Karpas-422 (cell line): Measurements from ENCODE around the gene ZBTB47. TPM values are rescaled to one million over a fixed set of nuclear protein-coding genes. Genes with fewer than 3 reads are reported as not detected.

Experiments used
- DNase-seq: peaks from one replicate; pipeline ENCODE4 v3.0.0-alpha.2; 2015
- H2AFZ ChIP-seq: fragments of 200-600 bp; sonication (generic); 2 replicates; pipeline ENCODE4 v1.6.1; 2014; ENCODE audit warnings: antibody characterized with exemption, low read length, mixed read lengths
- H3K27ac ChIP-seq: fragments of 200-600 bp; sonication (generic); 2 replicates; pipeline ENCODE4 v1.5.1; 2014; ENCODE audit warnings: mild to moderate bottlenecking, low read length, moderate library complexity
- H3K27me3 ChIP-seq: fragments of 200-600 bp; sonication (generic); 2 replicates; pipeline ENCODE4 v1.6.1; 2014; ENCODE audit warnings: low read length, mixed read lengths
- H3K36me3 ChIP-seq: fragments of 200-600 bp; sonication (generic); 2 replicates; pipeline ENCODE4 v1.6.1; 2014; ENCODE audit warnings: low read length, mixed read lengths; ENCODE audit not compliant: insufficient read depth
- H3K4me1 ChIP-seq: fragments of 200-600 bp; sonication (generic); 2 replicates; pipeline ENCODE4 v1.6.1; 2014; ENCODE audit warnings: mild to moderate bottlenecking, low read length, mixed read lengths
- H3K4me2 ChIP-seq: fragments of 200-600 bp; sonication (generic); 2 replicates; pipeline ENCODE4 v1.6.1; 2014; ENCODE audit warnings: low read length, low read depth, mild to moderate bottlenecking; ENCODE audit not compliant: poor library complexity, severe bottlenecking
- H3K4me3 ChIP-seq: fragments of 200-600 bp; sonication (generic); 2 replicates; pipeline ENCODE4 v1.5.1; 2014; ENCODE audit warnings: mild to moderate bottlenecking, antibody characterized with exemption, low read length, mixed read lengths
- H3K79me2 ChIP-seq: fragments of 200-600 bp; sonication (generic); 2 replicates; pipeline ENCODE4 v1.6.1; 2014; ENCODE audit warnings: mild to moderate bottlenecking, low read length, mixed read lengths
- H3K9ac ChIP-seq: fragments of 200-600 bp; sonication (generic); 2 replicates; pipeline ENCODE4 v1.6.0; 2014; ENCODE audit warnings: low read length
- H3K9me2 ChIP-seq: fragments of 200-600 bp; sonication (generic), shearing (Covaris generic); replicated peaks from 2 replicates; pipeline ENCODE4 v1.6.0; 2014; ENCODE audit warnings: mild to moderate bottlenecking, low read length, moderate library complexity; ENCODE audit not compliant: insufficient read depth
- H3K9me3 ChIP-seq: fragments of 300-700, 200-600 bp; sonication (generic); 2 replicates; pipeline ENCODE4 v1.6.1; 2014; ENCODE audit warnings: low read length, mixed read lengths
- H4K20me1 ChIP-seq: fragments of 200-600 bp; sonication (generic); 2 replicates; pipeline ENCODE4 v1.6.1; 2014; ENCODE audit warnings: mild to moderate bottlenecking, antibody characterized with exemption, low read length, low read depth; ENCODE audit not compliant: insufficient read depth
- total RNA-seq: library from RNA; depleted of rRNA; stranded (reverse); fragments of >200 nt; shearing (Covaris generic); gene quantifications from 2 replicates; pipeline ENCODE4 v1.2.3, GENCODE V29; 2014; ENCODE audit warnings: low replicate concordance; rRNA removed

ZBTB47 gene
- total RNA-seq, 1 experiment from 2014 or later: 0.07 TPM

DNA sequence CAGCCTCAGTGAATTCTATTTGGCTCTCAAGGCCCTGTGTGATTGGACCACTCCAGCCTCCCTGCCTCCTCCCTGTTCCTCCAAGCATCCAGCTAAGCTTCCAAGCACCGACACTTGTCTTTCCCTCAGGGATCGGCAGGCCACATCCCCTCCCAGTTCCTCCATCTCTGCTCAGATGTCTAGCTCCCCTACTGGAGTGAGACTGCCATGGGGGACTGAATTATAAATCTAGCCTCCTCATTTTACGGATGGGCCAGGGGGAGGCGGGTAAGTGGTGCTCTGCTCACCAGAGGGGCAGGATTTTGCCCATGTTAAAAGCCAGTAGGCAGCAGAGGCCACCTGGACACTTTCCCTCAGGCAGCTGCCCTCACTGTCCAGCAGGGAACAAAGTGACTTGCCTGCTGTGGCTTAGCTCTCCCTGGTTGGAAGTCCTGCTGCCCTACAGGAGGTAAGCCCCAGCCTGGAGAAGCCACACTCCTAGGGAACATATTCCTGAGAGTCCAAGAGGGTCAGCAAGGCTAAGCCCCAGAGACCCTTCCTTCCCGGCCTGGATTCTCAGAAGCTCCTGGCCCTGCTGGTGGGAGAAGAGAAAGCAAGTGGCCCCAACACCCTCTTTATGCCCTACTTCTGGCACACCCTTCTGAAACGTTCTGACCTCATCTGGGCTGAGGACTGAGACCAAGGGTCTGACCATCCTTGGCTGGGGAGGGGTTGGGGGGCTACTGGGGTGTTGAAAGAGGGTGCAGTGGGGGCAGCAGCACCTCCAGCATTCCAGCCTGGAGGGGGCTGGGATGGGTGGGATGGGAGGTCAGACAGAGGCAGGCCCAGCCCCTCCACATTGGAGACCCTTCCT, 58.2 kb downstream of the ZBTB47 start:
- Histone ChIP-seq H3K4me1 (peaks cover 15% of the 10 kb centered on the region), H3K27ac (no peak overlapping the region), H4K20me1 (no peaks in the 10 kb centered on the region), H3K27me3 (no peaks in the 10 kb centered on the region), H3K4me2 (no peak overlapping the region), H3K4me3 (no peak overlapping the region), H3K79me2 (no peaks in the 10 kb centered on the region), H2AFZ (no peak overlapping the region), H3K9ac (no peak overlapping the region), H3K36me3 (no peaks in the 10 kb centered on the region), H3K9me3 (no peaks in the 10 kb centered on the region), H3K9me2 (no peaks in the 10 kb centered on the region)
- DNase-seq: no peak

DNA sequence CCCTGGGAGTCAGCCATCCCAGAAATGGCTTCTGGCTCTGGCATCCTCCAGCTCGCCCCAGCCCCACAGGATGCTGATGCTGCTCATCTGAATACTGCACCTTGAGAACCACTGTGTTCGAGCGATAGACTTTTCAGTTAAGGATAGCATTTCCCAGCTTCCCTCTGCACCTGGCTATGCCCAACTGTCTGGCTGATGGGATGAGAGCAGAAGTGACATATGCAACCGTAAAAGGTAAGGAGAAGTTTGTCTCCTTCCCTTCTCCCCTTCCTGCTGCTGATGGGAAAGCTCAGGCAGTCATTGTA, 58.8 kb downstream of the ZBTB47 start:
- peaks cover 15% of the 10 kb centered on the region for H3K4me1 ChIP-seq
- H3K4me3 ChIP-seq: no peak overlapping the region
- H3K79me2 ChIP-seq: no peaks in the 10 kb centered on the region
- H3K9me3 ChIP-seq: no peaks in the 10 kb centered on the region
- no peak overlapping the region for H3K9ac ChIP-seq
- H4K20me1 ChIP-seq: no peaks in the 10 kb centered on the region
- no peak for DNase-seq
- H3K36me3 ChIP-seq: no peaks in the 10 kb centered on the region
- H2AFZ ChIP-seq: no peak overlapping the region
- no peaks in the 10 kb centered on the region for H3K9me2 ChIP-seq
- no peak overlapping the region for H3K27ac ChIP-seq
- H3K4me2 ChIP-seq: no peak overlapping the region
- H3K27me3 ChIP-seq: no peaks in the 10 kb centered on the region

DNA sequence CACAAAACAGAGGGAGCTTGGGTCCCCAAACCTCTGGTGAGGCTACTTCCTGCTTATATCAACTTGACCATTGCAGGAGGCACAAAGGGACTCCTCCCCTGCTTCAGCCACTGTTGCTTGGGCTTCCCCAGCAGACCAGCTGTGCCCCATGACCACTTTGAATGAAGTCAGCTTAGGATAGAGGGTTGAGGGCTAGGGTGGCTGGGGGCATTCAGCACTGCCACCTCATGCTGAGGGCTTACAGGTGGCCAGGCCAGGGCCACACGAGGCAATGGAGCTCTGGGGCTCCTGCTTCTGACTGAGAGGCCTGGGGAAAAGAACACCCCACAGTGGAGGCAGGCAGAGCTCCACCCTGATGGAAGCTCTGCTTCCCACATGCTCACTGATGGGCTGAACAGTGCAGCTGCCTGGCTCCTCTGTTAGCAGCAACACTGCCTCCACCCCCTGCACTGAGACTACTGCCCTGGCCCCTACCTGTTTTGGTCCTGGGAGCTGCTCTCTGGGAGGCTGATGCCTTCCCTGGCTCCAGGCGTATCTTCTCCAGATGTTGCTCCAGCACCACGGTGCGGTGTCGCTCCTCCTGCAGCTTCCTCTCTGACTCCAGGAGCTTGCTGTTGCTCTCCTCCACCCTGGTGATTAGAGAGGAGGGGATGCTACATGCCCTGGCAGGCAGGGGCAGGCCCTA, 59.3 kb downstream of the ZBTB47 start:
- H3K4me3 ChIP-seq: no peak overlapping the region
- H3K4me1 ChIP-seq: peaks cover 15% of the 10 kb centered on the region
- no peak overlapping the region for H3K9ac ChIP-seq
- H3K9me2 ChIP-seq: no peaks in the 10 kb centered on the region
- no peaks in the 10 kb centered on the region for H3K79me2 ChIP-seq
- H3K36me3 ChIP-seq: no peaks in the 10 kb centered on the region
- no peak for DNase-seq
- H3K9me3 ChIP-seq: no peaks in the 10 kb centered on the region
- H3K4me2 ChIP-seq: peak overlapping the region; percentile 27
- H2AFZ ChIP-seq: no peak overlapping the region
- no peaks in the 10 kb centered on the region for H4K20me1 ChIP-seq
- no peaks in the 10 kb centered on the region for H3K27me3 ChIP-seq
- H3K27ac ChIP-seq: no peak overlapping the region

DNA sequence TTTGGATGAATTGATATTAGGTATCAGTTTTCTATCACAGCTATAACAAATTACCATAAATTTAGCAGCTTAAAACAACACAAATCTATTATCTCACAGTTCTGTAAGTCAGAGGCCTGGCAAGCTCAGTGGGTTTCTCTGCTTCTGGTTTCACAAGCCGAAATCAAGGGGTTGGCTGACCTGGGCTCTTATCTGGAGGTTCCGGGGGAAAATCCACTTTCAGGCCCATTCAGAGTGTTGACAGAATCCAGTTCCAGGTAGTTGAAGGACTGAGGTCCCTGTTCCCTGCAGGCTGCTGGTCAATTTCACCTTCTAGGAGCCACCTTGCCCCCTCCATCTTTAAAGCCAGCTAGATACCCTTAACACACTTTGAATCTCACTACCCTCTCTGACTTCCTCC, 60.2 kb downstream of the ZBTB47 start:
- H3K27ac ChIP-seq: no peak overlapping the region
- H3K4me1 ChIP-seq: peaks cover 15% of the 10 kb centered on the region

DNA sequence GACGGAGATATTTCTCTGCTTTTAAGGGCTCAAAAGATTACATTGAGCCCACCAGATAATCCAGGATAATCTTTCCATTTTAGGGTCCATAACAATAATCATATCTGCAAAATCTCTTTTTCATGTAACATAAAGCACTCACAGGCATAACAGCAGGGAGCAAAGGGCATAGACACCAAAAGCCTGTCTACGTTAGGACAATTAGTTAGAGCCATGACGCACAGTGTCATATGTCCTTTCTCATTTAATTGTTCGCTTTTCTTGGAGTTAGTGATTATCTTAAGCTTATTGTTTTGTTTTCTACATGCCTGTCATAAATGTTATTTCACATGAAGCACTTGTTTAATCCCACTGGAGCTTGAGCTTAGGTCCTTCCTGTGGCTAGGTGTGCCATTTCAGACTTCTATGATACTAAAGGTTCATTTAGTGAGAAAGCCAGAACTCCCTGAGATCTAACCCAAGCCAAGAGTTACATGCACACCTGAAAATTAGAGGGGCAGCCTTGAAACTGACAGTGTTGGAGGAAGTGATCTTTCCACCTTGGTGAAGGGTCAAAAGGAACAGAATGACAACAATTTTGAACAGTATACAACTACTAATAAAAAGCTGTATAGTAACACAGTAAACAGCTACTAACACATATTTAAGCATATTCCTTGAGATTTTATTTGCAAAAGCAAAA, 60.8 kb downstream of the ZBTB47 start:
- no peak overlapping the region for H3K4me3 ChIP-seq
- H3K9me2 ChIP-seq: no peaks in the 10 kb centered on the region
- H3K4me1 ChIP-seq: peaks cover 15% of the 10 kb centered on the region
- H3K9ac ChIP-seq: no peak overlapping the region
- H3K79me2 ChIP-seq: no peaks in the 10 kb centered on the region
- no peak overlapping the region for H2AFZ ChIP-seq
- H3K27me3 ChIP-seq: no peaks in the 10 kb centered on the region
- no peak for DNase-seq
- H3K4me2 ChIP-seq: no peak overlapping the region
- H3K27ac ChIP-seq: no peak overlapping the region
- H3K9me3 ChIP-seq: no peaks in the 10 kb centered on the region
- H4K20me1 ChIP-seq: no peaks in the 10 kb centered on the region
- H3K36me3 ChIP-seq: no peaks in the 10 kb centered on the region

More for the DNA sequence above, 60.2 kb downstream of the ZBTB47 start:
- H3K79me2 ChIP-seq: no peaks in the 10 kb centered on the region
- no peaks in the 10 kb centered on the region for H3K27me3 ChIP-seq
- H3K9me2 ChIP-seq: no peaks in the 10 kb centered on the region
- H4K20me1 ChIP-seq: no peaks in the 10 kb centered on the region
- no peak overlapping the region for H2AFZ ChIP-seq
- no peak overlapping the region for H3K4me3 ChIP-seq
- no peak for DNase-seq
- no peaks in the 10 kb centered on the region for H3K36me3 ChIP-seq
- H3K9ac ChIP-seq: no peak overlapping the region
- H3K4me2 ChIP-seq: peak overlapping the region; percentile 27
- H3K9me3 ChIP-seq: no peaks in the 10 kb centered on the region

Other genes with a start within 250 kb of the ZBTB47 start
- not detected in 2 replicates for gene LYZL4, start 243.1 kb upstream of the ZBTB47 start, total RNA-seq
- 0.41 and 2.5 TPM in 2 replicates for gene VIPR1, start 151.1 kb upstream of the ZBTB47 start, total RNA-seq
- 36.4 and 49.8 TPM in 2 replicates for gene SEC22C, start 71.7 kb upstream of the ZBTB47 start, total RNA-seq
- gene SS18L2, start 62.8 kb upstream of the ZBTB47 start, total RNA-seq: 57.5 and 105 TPM in 2 replicates
- gene NKTR, start 53.0 kb upstream of the ZBTB47 start, total RNA-seq: 103 and 178 TPM in 2 replicates
- not detected in 2 replicates for gene KLHL40, start 31.8 kb downstream of the ZBTB47 start, total RNA-seq
- gene HHATL, start 49.1 kb downstream of the ZBTB47 start, total RNA-seq: not detected in 2 replicates
- gene CCDC13, start 119.6 kb downstream of the ZBTB47 start, total RNA-seq: 1.9 and 4.2 TPM in 2 replicates
- gene HIGD1A, start 150.8 kb downstream of the ZBTB47 start, total RNA-seq: 103 and 207 TPM in 2 replicates
- 0.43 and 1.9 TPM in 2 replicates for gene ACKR2, start 155.7 kb downstream of the ZBTB47 start, total RNA-seq
- gene CYP8B1, start 222.2 kb downstream of the ZBTB47 start, total RNA-seq: not detected in 2 replicates